ENCODE results near the gene GPR149.
"Not testable (repeated sequence)": the region's sequence is repeated elsewhere in the genome, so short reads cannot be mapped to it uniquely, and the experiment has no call there.

Gene GPR149

DNA sequence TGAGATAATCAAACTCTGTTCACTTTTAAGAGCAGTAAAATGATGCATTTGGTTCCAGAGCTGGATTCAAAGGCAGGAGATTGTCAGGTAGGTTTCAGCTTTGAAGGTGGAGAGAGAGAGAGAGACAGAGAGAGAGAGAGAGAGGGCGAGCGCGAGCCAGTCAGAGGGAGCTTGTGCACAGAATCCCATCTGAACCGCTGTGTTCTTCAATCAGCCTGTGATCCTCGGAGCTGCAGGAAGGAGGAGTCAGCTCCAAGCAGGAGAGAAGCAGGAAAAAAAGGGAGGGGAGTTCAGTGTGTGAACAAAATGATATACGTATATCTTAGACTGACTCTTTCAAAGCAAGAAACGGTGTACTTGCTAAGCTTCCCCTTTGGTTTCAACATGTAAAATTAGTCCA lies at the start of gene GPR149:
Gene GPR149 (minus strand): TSS at position 177 of the 400 bp plus-strand sequence. CDS start 575 bp downstream, outside the sequence.
- DNase-seq = no peak

DNA sequence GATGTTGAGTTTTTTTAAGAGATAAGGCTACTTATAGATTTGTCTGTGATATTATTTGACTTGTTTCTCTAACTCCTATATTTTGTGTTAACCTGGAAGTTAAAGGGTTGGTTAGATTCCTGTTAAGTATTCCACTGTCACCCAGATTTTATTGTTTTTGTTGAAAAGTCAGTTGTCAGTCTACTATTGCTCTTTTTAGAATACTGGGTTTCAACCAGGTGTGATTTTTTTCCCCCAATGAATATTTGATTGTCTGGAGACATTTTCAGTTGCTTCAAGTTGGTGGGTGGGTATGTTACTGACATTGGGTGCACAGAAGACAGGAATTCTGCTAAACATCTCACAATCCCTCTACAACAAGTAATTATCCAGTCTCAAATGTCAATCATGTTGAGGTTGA lies 43.8 kb upstream of the GPR149 start:
- DNase-seq = no peak

DNA sequence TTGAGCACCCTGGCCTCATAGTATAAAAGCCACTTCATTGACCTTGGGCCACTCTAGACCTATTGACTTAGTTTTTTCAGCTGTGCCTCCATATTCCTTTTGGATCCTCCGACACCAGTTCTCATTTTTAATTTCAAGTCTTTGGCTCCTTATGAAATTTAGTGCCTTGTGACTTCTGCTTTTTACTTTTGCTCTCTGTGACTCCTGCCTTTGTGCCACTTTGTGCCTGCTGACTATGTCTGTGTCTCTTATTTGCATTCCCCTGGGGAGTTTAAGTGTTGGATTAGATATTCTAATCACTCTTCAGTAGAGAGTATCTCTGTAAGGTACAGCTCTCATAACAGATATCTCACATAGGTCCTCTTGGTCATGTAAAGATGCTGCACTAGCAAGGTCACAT lies 39.6 kb upstream of the GPR149 start:
- DNase-seq = no peak

DNA sequence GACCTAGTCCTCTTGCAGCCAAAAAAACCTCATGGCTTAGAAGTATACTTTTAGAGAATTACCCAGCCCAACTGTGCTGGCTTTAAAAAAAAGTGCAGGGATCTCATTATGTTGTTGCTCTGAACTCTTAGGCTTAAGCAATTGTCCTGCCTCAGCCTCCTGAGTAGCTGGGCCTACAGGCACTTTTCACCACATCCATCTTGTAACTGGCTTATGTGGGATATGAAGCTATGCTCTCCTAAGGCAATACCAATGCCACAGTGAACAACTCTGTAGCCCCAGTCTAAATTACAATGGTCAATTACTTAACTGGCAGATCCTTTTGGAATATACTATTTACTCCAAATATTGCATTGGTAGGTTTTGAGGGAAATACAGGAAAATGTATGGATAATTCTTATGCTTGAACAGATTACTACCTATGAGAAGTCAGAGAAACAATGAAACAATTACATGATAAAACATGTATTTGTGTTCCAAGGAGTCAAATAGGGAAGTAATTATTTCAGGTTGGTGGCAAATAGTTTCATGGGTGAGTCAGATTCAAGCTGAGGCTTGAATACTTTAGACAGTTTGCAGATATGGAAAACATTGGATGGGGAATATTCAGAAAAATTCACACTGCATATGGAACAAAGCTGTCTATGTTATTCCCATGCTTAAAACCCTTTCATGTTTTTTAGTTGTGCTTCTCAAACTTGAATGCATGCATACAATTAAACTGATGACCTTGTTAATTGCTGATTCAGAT lies 34.6 kb upstream of the GPR149 start:
- no peak for DNase-seq

DNA sequence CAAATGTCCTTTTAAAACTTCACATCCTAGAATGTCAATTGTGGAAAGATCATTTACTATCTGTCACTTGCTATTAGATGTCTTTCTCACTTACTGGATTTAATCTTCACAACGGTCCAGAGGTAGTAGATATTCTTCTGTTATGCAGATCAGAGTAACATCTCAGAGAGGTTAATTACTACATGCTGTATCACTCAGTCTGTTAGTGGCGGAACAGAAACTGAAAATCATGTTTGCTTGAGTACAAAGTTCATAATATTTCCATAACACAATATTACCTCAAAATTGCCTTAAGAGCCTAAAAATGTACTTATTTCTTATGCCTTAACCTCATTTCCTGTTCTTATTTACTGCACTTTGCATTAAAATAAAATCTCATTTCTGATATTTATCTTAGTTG lies 28.6 kb upstream of the GPR149 start:
- DNase-seq = no peak

GRCh38 chr3:154439081-154439480 lies 9.1 kb upstream of the GPR149 start:
- not testable (repeated sequence) for DNase-seq

DNA sequence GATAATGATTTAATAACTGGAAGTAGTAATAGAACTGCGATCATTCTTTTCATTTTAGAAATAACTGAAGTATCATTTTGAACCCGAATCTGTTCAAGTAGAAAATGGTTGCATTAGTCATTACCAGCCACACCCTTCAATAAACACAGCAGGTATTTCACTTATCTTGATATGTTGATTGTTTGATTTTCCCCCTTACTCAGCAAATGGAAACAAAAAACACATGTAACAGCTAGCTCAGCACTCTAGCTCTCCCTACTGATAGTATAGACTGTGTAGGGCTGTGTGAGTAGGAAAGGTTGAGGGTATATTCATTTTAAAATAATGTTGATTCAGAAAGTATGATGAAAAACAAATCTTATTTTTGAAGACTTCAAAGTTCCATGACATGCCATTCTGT lies 1.1 kb upstream of the GPR149 start:
- DNase-seq = no peak

GRCh38 chr3:154428286-154429206 lies 1.4 kb downstream of the GPR149 start:
- DNase-seq = no peak

- DNase-seq = no peak
These were observed 2.2 kb downstream of the GPR149 start for GRCh38 chr3:154427685-154428285.

DNA sequence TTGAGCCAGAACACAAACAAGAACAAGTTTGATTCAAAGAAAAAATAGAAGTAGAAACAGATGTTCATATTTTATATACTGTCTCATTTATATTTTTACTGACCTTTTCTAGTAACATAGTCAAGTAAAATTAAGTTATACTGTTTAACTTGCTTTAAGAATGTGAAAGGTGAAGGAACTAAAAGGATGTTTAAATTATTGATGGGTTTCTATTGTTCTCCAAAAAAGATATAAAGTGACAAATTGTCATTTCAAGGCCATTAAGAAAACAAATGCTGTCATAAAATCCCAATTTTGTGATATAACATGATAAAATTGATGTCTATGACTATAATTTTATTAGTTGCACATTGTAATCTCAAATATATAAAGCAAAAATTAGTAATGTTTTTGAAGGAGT lies 7.3 kb downstream of the GPR149 start:
- no peak for DNase-seq

GRCh38 chr3:154421083-154421482 lies 8.9 kb downstream of the GPR149 start:
- DNase-seq = peak; percentile 36

GRCh38 chr3:154398084-154398967 lies 31.7 kb downstream of the GPR149 start:
- no peak for DNase-seq

GRCh38 chr3:154389861-154390260 lies 40.1 kb downstream of the GPR149 start:
- DNase-seq = no peak

GRCh38 chr3:154384479-154384878 lies 45.5 kb downstream of the GPR149 start:
- no peak for DNase-seq

DNA sequence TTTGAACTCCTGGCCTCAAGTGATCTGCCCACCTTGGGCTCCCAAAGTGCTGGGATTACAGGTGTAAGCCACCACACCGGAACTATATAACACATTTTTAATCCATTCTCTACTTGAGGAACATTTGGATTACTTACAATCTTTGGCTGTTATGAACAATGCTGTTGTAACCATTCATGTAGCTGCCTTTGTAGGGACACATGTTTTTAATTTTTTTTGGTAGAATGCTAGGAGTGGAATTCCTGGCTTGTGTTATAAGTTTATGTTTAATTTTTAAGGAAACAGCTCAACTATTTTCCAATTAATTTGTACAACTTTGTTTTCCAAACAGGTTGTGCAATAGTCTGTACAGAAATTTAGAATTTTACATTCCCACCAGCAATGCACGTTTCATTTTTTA lies 51.7 kb downstream of the GPR149 start:
- DNase-seq = no peak

GRCh38 chr3:154367221-154367620 lies 62.8 kb downstream of the GPR149 start:
- no peak for DNase-seq

DNA sequence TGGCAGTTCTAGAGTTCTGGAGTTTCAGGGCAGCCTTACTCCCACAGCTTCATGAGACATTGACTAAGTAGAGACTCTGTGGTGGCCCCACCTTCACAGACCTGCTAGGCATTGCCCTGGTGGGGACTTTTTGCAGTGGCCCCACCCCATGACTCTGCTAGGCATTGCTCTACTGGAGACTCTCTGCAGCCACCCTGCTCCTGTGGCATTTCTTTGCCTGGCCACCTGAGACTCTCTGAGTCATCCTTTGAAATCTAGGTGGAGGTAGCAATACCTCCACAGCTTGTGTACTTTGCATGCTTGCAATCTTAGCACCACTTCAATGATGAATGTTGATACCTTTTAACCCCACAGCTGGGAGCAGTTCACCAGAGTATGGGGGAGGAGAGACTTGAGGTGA lies 65.1 kb downstream of the GPR149 start:
- no peak for DNase-seq

GRCh38 chr3:154361099-154361498 lies 68.9 kb downstream of the GPR149 start:
- DNase-seq = no peak

DNA sequence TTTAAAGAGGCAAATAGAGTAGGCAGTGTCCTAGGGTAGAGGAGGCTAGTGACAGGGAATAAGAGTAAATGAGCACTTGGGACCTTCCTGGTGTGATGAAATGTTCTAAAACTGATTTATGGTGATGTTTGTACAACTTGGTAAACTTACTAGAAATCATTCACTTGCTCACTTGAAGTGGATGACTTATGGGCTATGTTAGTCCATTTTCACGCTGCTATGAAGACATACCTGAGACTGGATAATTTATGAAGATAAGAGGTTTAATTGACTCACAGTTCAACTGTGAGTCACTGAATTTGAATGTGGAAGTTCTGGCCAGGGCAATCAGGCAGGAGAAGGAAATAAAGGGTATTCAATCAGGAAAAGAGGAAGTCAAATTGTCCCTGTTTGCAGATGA lies 74.0 kb downstream of the GPR149 start:
- DNase-seq = no peak

- DNase-seq = no peak
These were observed 80.8 kb downstream of the GPR149 start for GRCh38 chr3:154349223-154349622.

GRCh38 chr3:154345422-154346122 lies 84.4 kb downstream of the GPR149 start:
- no peak for DNase-seq

- no peak for DNase-seq
These were observed 91.4 kb downstream of the GPR149 start for GRCh38 chr3:154338570-154338969.
